ENCODE data around the gene SIGLEC9. TPM values are rescaled to one million over a fixed set of nuclear protein-coding genes. Genes with fewer than 3 reads are reported as not detected.

The SIGLEC9 gene
- polyA plus RNA-seq, 4 donors = 0.81 to 3.4 (median 1.0) TPM

GRCh38 chr19:51111606-51112005 is 13.1 kb upstream of the SIGLEC9 start:
- WGBS, 3 donors = 15 to 42% (median 37%) methylated on average over 6 of the region's 6 CpGs
- FAIRE-seq (no peak), DNase-seq (no peak)
- H3K27ac ChIP-seq (ENCODE audit: low read depth in 1 of 3, low read length in 2 of 3) = no peak overlapping the region
- no peaks in the 10 kb centered on the region for H3K36me3 ChIP-seq (ENCODE audit: control insufficient read depth in 3 of 3, insufficient read depth in 2 of 3, low read depth in 1 of 3, low read length in 3 of 3)
- peaks cover 0 to 9% (median 2%) of the 10 kb centered on the region in 3 donors for H3K4me1 ChIP-seq (ENCODE audit: control insufficient read depth in 3 of 3, insufficient read depth in 2 of 3, low read depth in 1 of 3, low read length in 2 of 3)
- H3K4me3 ChIP-seq (ENCODE audit: low read depth in 1 of 3, low read length in 3 of 3) = no peak overlapping the region
- no peaks in the 10 kb centered on the region for H3K9me3 ChIP-seq (ENCODE audit: control insufficient read depth in 2 of 2, insufficient read depth in 1 of 2, low read depth in 1 of 2, low read length in 1 of 2)
- no peaks in the 10 kb centered on the region for H3K27me3 ChIP-seq (ENCODE audit: control insufficient read depth in 3 of 3, insufficient read depth in 3 of 3, low read length in 3 of 3)

GRCh38 chr19:51114087-51114729 is 10.5 kb upstream of the SIGLEC9 start:
- Histone ChIP-seq H3K36me3 (ENCODE audit: control insufficient read depth in 3 of 3, insufficient read depth in 2 of 3, low read depth in 1 of 3, low read length in 3 of 3) (no peaks in the 10 kb centered on the region), H3K27me3 (ENCODE audit: control insufficient read depth in 3 of 3, insufficient read depth in 3 of 3, low read length in 3 of 3) (no peaks in the 10 kb centered on the region), H3K9me3 (ENCODE audit: control insufficient read depth in 2 of 2, insufficient read depth in 1 of 2, low read depth in 1 of 2, low read length in 1 of 2) (no peaks in the 10 kb centered on the region), H3K4me1 (ENCODE audit: control insufficient read depth in 3 of 3, insufficient read depth in 2 of 3, low read depth in 1 of 3, low read length in 2 of 3) (no peaks in the 10 kb centered on the region), H3K4me3 (ENCODE audit: low read depth in 1 of 3, low read length in 3 of 3) (no peak overlapping the region), H3K27ac (ENCODE audit: low read depth in 1 of 3, low read length in 2 of 3) (no peak overlapping the region)
- FAIRE-seq = no peak
- 65 to 72% (median 68%) methylated on average over 6 of the region's 6 CpGs for WGBS, 3 donors
- no peak for DNase-seq

GRCh38 chr19:51116736-51117286 is 7.9 kb upstream of the SIGLEC9 start:
- WGBS, 3 donors = 69 to 76% (median 75%) methylated on average over 6 of the region's 6 CpGs
- FAIRE-seq (no peak), DNase-seq (no peak)
- Histone ChIP-seq H3K4me3 (ENCODE audit: low read depth in 1 of 3, low read length in 3 of 3) (no peak overlapping the region), H3K4me1 (ENCODE audit: control insufficient read depth in 3 of 3, insufficient read depth in 2 of 3, low read depth in 1 of 3, low read length in 2 of 3) (no peaks in the 10 kb centered on the region), H3K27me3 (ENCODE audit: control insufficient read depth in 3 of 3, insufficient read depth in 3 of 3, low read length in 3 of 3) (no peaks in the 10 kb centered on the region), H3K9me3 (ENCODE audit: control insufficient read depth in 2 of 2, insufficient read depth in 1 of 2, low read depth in 1 of 2, low read length in 1 of 2) (no peaks in the 10 kb centered on the region), H3K27ac (ENCODE audit: low read depth in 1 of 3, low read length in 2 of 3) (no peak overlapping the region), H3K36me3 (ENCODE audit: control insufficient read depth in 3 of 3, insufficient read depth in 2 of 3, low read depth in 1 of 3, low read length in 3 of 3) (no peaks in the 10 kb centered on the region)

- Histone ChIP-seq H3K27ac (ENCODE audit: low read depth in 1 of 3, low read length in 2 of 3) (no peak overlapping the region), H3K36me3 (ENCODE audit: control insufficient read depth in 3 of 3, insufficient read depth in 2 of 3, low read depth in 1 of 3, low read length in 3 of 3) (no peaks in the 10 kb centered on the region), H3K9me3 (ENCODE audit: control insufficient read depth in 2 of 2, insufficient read depth in 1 of 2, low read depth in 1 of 2, low read length in 1 of 2) (no peaks in the 10 kb centered on the region), H3K4me3 (ENCODE audit: low read depth in 1 of 3, low read length in 3 of 3) (no peak overlapping the region), H3K27me3 (ENCODE audit: control insufficient read depth in 3 of 3, insufficient read depth in 3 of 3, low read length in 3 of 3) (peaks cover 0 to 2% (median 0%) of the 10 kb centered on the region in 3 donors), H3K4me1 (ENCODE audit: control insufficient read depth in 3 of 3, insufficient read depth in 2 of 3, low read depth in 1 of 3, low read length in 2 of 3) (no peaks in the 10 kb centered on the region)
- DNase-seq = no peak
- FAIRE-seq = no peak
- 57 to 71% (median 63%) methylated on average over 4 of the region's 4 CpGs for WGBS, 3 donors
Measured at GRCh38 chr19:51119101-51119500, 5.6 kb upstream of the SIGLEC9 start.

- FAIRE-seq = no peak
- H3K27ac ChIP-seq (ENCODE audit: low read depth in 1 of 3, low read length in 2 of 3) = peak overlapping the region in 1 of 3 donors; percentile 23
- peaks cover 0 to 2% (median 0%) of the 10 kb centered on the region in 3 donors for H3K27me3 ChIP-seq (ENCODE audit: control insufficient read depth in 3 of 3, insufficient read depth in 3 of 3, low read length in 3 of 3)
- H3K4me3 ChIP-seq (ENCODE audit: low read depth in 1 of 3, low read length in 3 of 3) = no peak overlapping the region
- H3K9me3 ChIP-seq (ENCODE audit: control insufficient read depth in 2 of 2, insufficient read depth in 1 of 2, low read depth in 1 of 2, low read length in 1 of 2) = no peaks in the 10 kb centered on the region
- WGBS, 3 donors = 74 to 85% (median 85%) methylated on average over 6 of the region's 6 CpGs
- DNase-seq = no peak
- H3K4me1 ChIP-seq (ENCODE audit: control insufficient read depth in 3 of 3, insufficient read depth in 2 of 3, low read depth in 1 of 3, low read length in 2 of 3) = no peaks in the 10 kb centered on the region
- H3K36me3 ChIP-seq (ENCODE audit: control insufficient read depth in 3 of 3, insufficient read depth in 2 of 3, low read depth in 1 of 3, low read length in 3 of 3) = no peaks in the 10 kb centered on the region
Measured at GRCh38 chr19:51119611-51120010, 5.1 kb upstream of the SIGLEC9 start.

GRCh38 chr19:51120160-51120559 is 4.5 kb upstream of the SIGLEC9 start:
- H3K27ac ChIP-seq (ENCODE audit: low read depth in 1 of 3, low read length in 2 of 3) = no peak overlapping the region
- FAIRE-seq = no peak
- H3K4me3 ChIP-seq (ENCODE audit: low read depth in 1 of 3, low read length in 3 of 3) = no peak overlapping the region
- H3K9me3 ChIP-seq (ENCODE audit: control insufficient read depth in 2 of 2, insufficient read depth in 1 of 2, low read depth in 1 of 2, low read length in 1 of 2) = no peaks in the 10 kb centered on the region
- DNase-seq = no peak
- no peaks in the 10 kb centered on the region for H3K4me1 ChIP-seq (ENCODE audit: control insufficient read depth in 3 of 3, insufficient read depth in 2 of 3, low read depth in 1 of 3, low read length in 2 of 3)
- 69 to 79% (median 75%) methylated on average over 6 of the region's 6 CpGs for WGBS, 3 donors
- peaks cover 0 to 2% (median 0%) of the 10 kb centered on the region in 3 donors for H3K27me3 ChIP-seq (ENCODE audit: control insufficient read depth in 3 of 3, insufficient read depth in 3 of 3, low read length in 3 of 3)
- H3K36me3 ChIP-seq (ENCODE audit: control insufficient read depth in 3 of 3, insufficient read depth in 2 of 3, low read depth in 1 of 3, low read length in 3 of 3) = no peaks in the 10 kb centered on the region

GRCh38 chr19:51121257-51121656 is 3.4 kb upstream of the SIGLEC9 start:
- 83 to 91% (median 90%) methylated on average over 8 of the region's 8 CpGs for WGBS, 3 donors

GRCh38 chr19:51122112-51122981 is 2.4 kb upstream of the SIGLEC9 start:
- no peaks in the 10 kb centered on the region for H3K36me3 ChIP-seq (ENCODE audit: control insufficient read depth in 3 of 3, insufficient read depth in 2 of 3, low read depth in 1 of 3, low read length in 3 of 3)
- peak overlapping the region in 1 of 3 donors; percentile 59 for H3K27ac ChIP-seq (ENCODE audit: low read depth in 1 of 3, low read length in 2 of 3)
- DNase-seq (no peak), FAIRE-seq (no peak)
- no peak overlapping the region for H3K4me3 ChIP-seq (ENCODE audit: low read depth in 1 of 3, low read length in 3 of 3)
- peaks cover 0 to 2% (median 0%) of the 10 kb centered on the region in 3 donors for H3K27me3 ChIP-seq (ENCODE audit: control insufficient read depth in 3 of 3, insufficient read depth in 3 of 3, low read length in 3 of 3)
- no peaks in the 10 kb centered on the region for H3K9me3 ChIP-seq (ENCODE audit: control insufficient read depth in 2 of 2, insufficient read depth in 1 of 2, low read depth in 1 of 2, low read length in 1 of 2)
- H3K4me1 ChIP-seq (ENCODE audit: control insufficient read depth in 3 of 3, insufficient read depth in 2 of 3, low read depth in 1 of 3, low read length in 2 of 3) = no peaks in the 10 kb centered on the region
- 64 to 72% (median 72%) methylated on average over 22 of the region's 22 CpGs for WGBS, 3 donors

More at GRCh38 chr19:51121257-51121656, 3.4 kb upstream of the SIGLEC9 start:
- FAIRE-seq = no peak
- no peaks in the 10 kb centered on the region for H3K9me3 ChIP-seq (ENCODE audit: control insufficient read depth in 2 of 2, insufficient read depth in 1 of 2, low read depth in 1 of 2, low read length in 1 of 2)
- H3K36me3 ChIP-seq (ENCODE audit: control insufficient read depth in 3 of 3, insufficient read depth in 2 of 3, low read depth in 1 of 3, low read length in 3 of 3) = no peaks in the 10 kb centered on the region
- H3K4me3 ChIP-seq (ENCODE audit: low read depth in 1 of 3, low read length in 3 of 3) = no peak overlapping the region
- DNase-seq = no peak
- no peaks in the 10 kb centered on the region for H3K4me1 ChIP-seq (ENCODE audit: control insufficient read depth in 3 of 3, insufficient read depth in 2 of 3, low read depth in 1 of 3, low read length in 2 of 3)
- peaks cover 0 to 2% (median 0%) of the 10 kb centered on the region in 3 donors for H3K27me3 ChIP-seq (ENCODE audit: control insufficient read depth in 3 of 3, insufficient read depth in 3 of 3, low read length in 3 of 3)
- H3K27ac ChIP-seq (ENCODE audit: low read depth in 1 of 3, low read length in 2 of 3) = no peak overlapping the region

Data from small intestine (tissue), 7 donors.